ENCODE results near the gene NME1.

NME1 gene

GRCh38 chr17:51189162-51189561 lies 35.8 kb downstream of the NME1 start:
- DNase-seq (ENCODE audit: low read depth in 1 of 2, low spot score in 1 of 2), result no peak

DNA sequence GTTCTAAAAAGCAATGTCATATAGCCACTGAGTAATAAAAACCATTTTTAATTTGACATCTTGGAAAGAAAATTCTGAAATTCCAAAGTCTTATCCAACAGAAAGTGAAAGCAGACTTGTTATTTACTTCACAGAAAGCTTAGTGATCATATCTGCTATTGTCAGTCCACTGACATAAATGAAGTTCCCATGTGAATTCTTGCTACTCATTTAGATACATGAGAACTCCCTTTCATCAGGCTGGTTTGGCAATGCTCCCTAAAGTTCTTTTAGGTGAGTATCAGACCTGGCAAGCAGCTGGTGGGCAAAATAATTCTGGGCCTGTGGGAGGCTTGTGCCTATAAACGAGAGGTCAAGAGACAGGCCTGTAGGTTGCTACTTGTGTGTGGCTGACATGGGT lies 36.3 kb downstream of the NME1 start:
- no peak for DNase-seq (ENCODE audit: low read depth in 1 of 2, low spot score in 1 of 2)

DNA sequence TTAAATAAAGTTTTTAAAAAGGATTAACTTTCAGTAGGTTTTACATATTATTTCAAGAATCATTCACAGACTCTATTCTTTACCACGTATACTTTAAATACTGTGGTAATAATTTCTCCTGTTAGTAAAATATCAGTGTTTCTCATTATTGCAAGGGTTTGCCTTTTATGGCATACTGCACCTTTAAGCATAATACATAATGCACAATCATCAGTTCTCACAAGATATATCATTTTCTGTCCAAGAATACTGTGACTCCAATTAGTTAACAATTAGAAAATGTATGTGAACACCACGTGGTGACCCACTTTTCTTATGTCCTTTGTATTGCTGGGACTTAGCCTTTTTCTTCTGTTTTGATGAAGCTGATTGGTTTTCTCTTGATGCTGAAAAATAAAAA lies 38.5 kb downstream of the NME1 start:
- DNase-seq (ENCODE audit: low read depth in 1 of 2, low spot score in 1 of 2), result no peak

DNA sequence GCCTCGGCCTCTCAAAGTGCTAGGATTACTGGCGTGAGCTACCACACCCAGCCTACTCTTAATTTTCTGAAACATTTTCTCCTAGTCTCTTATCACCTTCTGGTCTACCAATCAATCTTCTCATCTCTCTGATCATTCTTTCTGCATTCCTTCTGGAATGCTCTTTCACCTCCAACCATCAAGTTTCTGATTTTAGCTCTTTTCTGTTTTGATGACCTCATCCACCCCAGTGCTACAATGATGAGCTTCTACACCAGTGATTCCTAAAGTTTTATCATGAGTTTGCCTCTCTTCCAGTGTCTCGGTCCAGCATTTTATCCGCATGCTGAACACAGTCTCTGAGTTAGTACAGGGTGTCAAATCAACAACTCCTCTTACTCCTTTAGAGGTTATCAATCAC lies 44.4 kb downstream of the NME1 start:
- DNase-seq (ENCODE audit: low read depth in 1 of 2, low spot score in 1 of 2), result no peak

GRCh38 chr17:51200295-51200694 lies 46.9 kb downstream of the NME1 start:
- DNase-seq (ENCODE audit: low read depth in 1 of 2, low spot score in 1 of 2), result no peak

DNA sequence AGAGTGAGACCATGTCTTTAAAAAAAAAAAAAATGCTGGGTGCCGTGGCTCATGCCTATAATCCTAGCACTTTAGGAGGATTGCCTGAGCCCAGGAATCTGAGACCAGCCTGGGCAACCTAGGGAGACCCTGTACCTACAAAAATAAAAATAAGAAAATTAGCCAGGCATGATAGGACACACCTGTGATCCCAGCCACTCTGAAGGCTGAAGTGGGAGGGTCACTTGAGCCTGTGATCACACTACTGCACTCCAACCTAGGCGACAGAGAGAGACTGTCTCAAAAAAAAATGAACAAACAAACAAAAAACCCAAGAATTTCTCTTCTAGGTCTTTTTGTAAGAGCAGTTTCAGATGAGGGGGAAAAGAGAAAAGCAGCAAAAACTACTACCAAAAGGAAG lies 47.5 kb downstream of the NME1 start:
- DNase-seq (ENCODE audit: low read depth in 1 of 2, low spot score in 1 of 2), result no peak

DNA sequence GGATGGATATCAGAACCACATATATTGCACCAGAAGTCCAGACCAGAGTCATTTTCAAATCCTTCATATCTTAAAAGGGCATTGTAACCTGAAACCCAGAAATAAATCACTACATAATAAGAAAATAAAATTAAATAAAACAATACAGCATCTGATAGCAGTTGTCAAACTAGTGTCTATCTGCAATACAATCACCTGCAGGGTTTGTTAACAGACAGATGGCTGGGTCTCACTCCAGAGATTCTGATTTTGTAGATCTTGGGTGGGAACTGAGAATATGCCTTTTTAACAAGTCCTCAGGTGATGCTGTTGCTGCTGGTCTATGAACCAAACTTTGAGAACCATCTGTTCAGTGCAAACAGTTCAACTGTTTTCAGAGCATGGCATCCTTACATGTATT lies 50.5 kb downstream of the NME1 start:
- no peak for DNase-seq (ENCODE audit: low read depth in 1 of 2, low spot score in 1 of 2)

Measured in activated CD4-positive, alpha-beta T cell treated with anti-CD3 and anti-CD28 coated beads, Interleukin-2, amount 50 U/mL, for 24 hours (primary cell).